ENCODE results near the gene VIPAS39.

Gene VIPAS39

GRCh38 chr14:77475432-77476115 is 18.2 kb upstream of the VIPAS39 start:
- no peak overlapping the region for H2BK12ac ChIP-seq (ENCODE audit: low read length)
- no peak overlapping the region for H3K18ac ChIP-seq (ENCODE audit: low read length)
- peaks cover 3% of the 10 kb centered on the region for H3K9me3 ChIP-seq (ENCODE audit: insufficient read depth, low read depth, low read length)
- no peak overlapping the region for H3K9ac ChIP-seq (ENCODE audit: low read length)
- H3K79me1 ChIP-seq (ENCODE audit: low read length), result no peaks in the 10 kb centered on the region
- no peak overlapping the region for H3K14ac ChIP-seq (ENCODE audit: low read length)
- H3K4me3 ChIP-seq (ENCODE audit: low read depth, low read length), result no peak overlapping the region
- no peak overlapping the region for H3K4me2 ChIP-seq (ENCODE audit: low read length)
- H3K4ac ChIP-seq (ENCODE audit: low read depth, low read length), result no peak overlapping the region
- no peak overlapping the region for H3K27ac ChIP-seq (ENCODE audit: low read depth, low read length)
- H4K91ac ChIP-seq (ENCODE audit: low read depth, low read length), result no peak overlapping the region
- H3K79me2 ChIP-seq (ENCODE audit: control insufficient read depth, insufficient read depth, low read length, poor library complexity), result no peaks in the 10 kb centered on the region
- no peak overlapping the region for H4K12ac ChIP-seq (ENCODE audit: low read depth, low read length)
- no peak overlapping the region for H2AFZ ChIP-seq (ENCODE audit: insufficient read depth, low read length, poor library complexity)
- H2BK5ac ChIP-seq (ENCODE audit: low read depth, low read length, poor library complexity), result no peak overlapping the region
- H3K23ac ChIP-seq (ENCODE audit: low read length), result no peak overlapping the region
- no peak overlapping the region for H2AK5ac ChIP-seq (ENCODE audit: low read length)
- DNase-seq, result no peak
- H3K4me1 ChIP-seq (ENCODE audit: control insufficient read depth in 1 of 2, insufficient read depth in 2 of 2, low read length in 2 of 2), result no peaks in the 10 kb centered on the region
- no peak overlapping the region for H2BK120ac ChIP-seq (ENCODE audit: insufficient read depth, low read length, poor library complexity)
- H3K36me3 ChIP-seq (ENCODE audit: control insufficient read depth in 1 of 2, insufficient read depth in 2 of 2, low read length in 2 of 2), result no peaks in the 10 kb centered on the region
- no peak overlapping the region for H4K8ac ChIP-seq (ENCODE audit: low read depth, low read length)
- H3K27me3 ChIP-seq (ENCODE audit: insufficient read depth, low read length), result no peaks in the 10 kb centered on the region
- WGBS (ENCODE audit: extremely low coverage, insufficient coverage, insufficient read length), result no CpG with 5 or more reads among the region's 35 CpGs

- Histone ChIP-seq H2BK12ac (ENCODE audit: low read length) (no peak overlapping the region), H2BK5ac (ENCODE audit: low read depth, low read length, poor library complexity) (no peak overlapping the region), H3K14ac (ENCODE audit: low read length) (no peak overlapping the region), H3K4me3 (ENCODE audit: low read depth, low read length) (no peak overlapping the region), H3K9ac (ENCODE audit: low read length) (no peak overlapping the region), H2AFZ (ENCODE audit: insufficient read depth, low read length, poor library complexity) (no peak overlapping the region), H3K27ac (ENCODE audit: low read depth, low read length) (no peak overlapping the region), H3K18ac (ENCODE audit: low read length) (no peak overlapping the region), H3K4me1 (ENCODE audit: control insufficient read depth in 1 of 2, insufficient read depth in 2 of 2, low read length in 2 of 2) (no peaks in the 10 kb centered on the region), H4K12ac (ENCODE audit: low read depth, low read length) (no peak overlapping the region), H2BK120ac (ENCODE audit: insufficient read depth, low read length, poor library complexity) (no peak overlapping the region), H3K79me1 (ENCODE audit: low read length) (no peaks in the 10 kb centered on the region), H3K9me3 (ENCODE audit: insufficient read depth, low read depth, low read length) (peaks cover 3% of the 10 kb centered on the region), H3K23ac (ENCODE audit: low read length) (no peak overlapping the region), H3K4ac (ENCODE audit: low read depth, low read length) (no peak overlapping the region), H2AK5ac (ENCODE audit: low read length) (no peak overlapping the region), H4K8ac (ENCODE audit: low read depth, low read length) (no peak overlapping the region), H3K36me3 (ENCODE audit: control insufficient read depth in 1 of 2, insufficient read depth in 2 of 2, low read length in 2 of 2) (peaks cover 0 to under 1% of the 10 kb centered on the region in 2 experiments), H3K4me2 (ENCODE audit: low read length) (no peak overlapping the region), H3K27me3 (ENCODE audit: insufficient read depth, low read length) (no peaks in the 10 kb centered on the region), H3K79me2 (ENCODE audit: control insufficient read depth, insufficient read depth, low read length, poor library complexity) (no peaks in the 10 kb centered on the region), H4K91ac (ENCODE audit: low read depth, low read length) (no peak overlapping the region)
- WGBS (ENCODE audit: extremely low coverage, insufficient coverage, insufficient read length), result no CpG with 5 or more reads among the region's 9 CpGs
- no peak for DNase-seq
Measured at GRCh38 chr14:77474479-77475177, 17.2 kb upstream of the VIPAS39 start.

GRCh38 chr14:77473921-77474320 is 16.5 kb upstream of the VIPAS39 start:
- Histone ChIP-seq H3K36me3 (ENCODE audit: control insufficient read depth in 1 of 2, insufficient read depth in 2 of 2, low read length in 2 of 2) (peaks cover 3 to 8% of the 10 kb centered on the region in 2 experiments), H2BK5ac (ENCODE audit: low read depth, low read length, poor library complexity) (no peak overlapping the region), H2AFZ (ENCODE audit: insufficient read depth, low read length, poor library complexity) (no peak overlapping the region), H3K14ac (ENCODE audit: low read length) (no peak overlapping the region), H4K12ac (ENCODE audit: low read depth, low read length) (no peak overlapping the region), H3K79me1 (ENCODE audit: low read length) (no peaks in the 10 kb centered on the region), H4K8ac (ENCODE audit: low read depth, low read length) (no peak overlapping the region), H3K4me3 (ENCODE audit: low read depth, low read length) (no peak overlapping the region), H3K4me2 (ENCODE audit: low read length) (no peak overlapping the region), H3K18ac (ENCODE audit: low read length) (no peak overlapping the region), H2BK12ac (ENCODE audit: low read length) (no peak overlapping the region), H3K23ac (ENCODE audit: low read length) (no peak overlapping the region), H3K4ac (ENCODE audit: low read depth, low read length) (no peak overlapping the region), H3K27me3 (ENCODE audit: insufficient read depth, low read length) (no peaks in the 10 kb centered on the region), H3K27ac (ENCODE audit: low read depth, low read length) (no peak overlapping the region), H3K9me3 (ENCODE audit: insufficient read depth, low read depth, low read length) (peaks cover 3% of the 10 kb centered on the region), H3K79me2 (ENCODE audit: control insufficient read depth, insufficient read depth, low read length, poor library complexity) (no peaks in the 10 kb centered on the region), H3K4me1 (ENCODE audit: control insufficient read depth in 1 of 2, insufficient read depth in 2 of 2, low read length in 2 of 2) (no peaks in the 10 kb centered on the region), H2AK5ac (ENCODE audit: low read length) (no peak overlapping the region), H4K91ac (ENCODE audit: low read depth, low read length) (no peak overlapping the region), H2BK120ac (ENCODE audit: insufficient read depth, low read length, poor library complexity) (no peak overlapping the region), H3K9ac (ENCODE audit: low read length) (no peak overlapping the region)
- no CpG with 5 or more reads among the region's 5 CpGs for WGBS (ENCODE audit: extremely low coverage, insufficient coverage, insufficient read length)
- DNase-seq, result no peak

GRCh38 chr14:77470224-77470870 is 12.9 kb upstream of the VIPAS39 start:
- Histone ChIP-seq H3K9ac (ENCODE audit: low read length) (no peak overlapping the region), H2BK5ac (ENCODE audit: low read depth, low read length, poor library complexity) (no peak overlapping the region), H2BK120ac (ENCODE audit: insufficient read depth, low read length, poor library complexity) (no peak overlapping the region), H3K27me3 (ENCODE audit: insufficient read depth, low read length) (no peaks in the 10 kb centered on the region), H3K4me2 (ENCODE audit: low read length) (no peak overlapping the region), H3K4ac (ENCODE audit: low read depth, low read length) (no peak overlapping the region), H2AK5ac (ENCODE audit: low read length) (no peak overlapping the region), H3K4me3 (ENCODE audit: low read depth, low read length) (no peak overlapping the region), H4K91ac (ENCODE audit: low read depth, low read length) (no peak overlapping the region), H3K14ac (ENCODE audit: low read length) (no peak overlapping the region), H3K79me1 (ENCODE audit: low read length) (no peaks in the 10 kb centered on the region), H4K12ac (ENCODE audit: low read depth, low read length) (no peak overlapping the region), H3K79me2 (ENCODE audit: control insufficient read depth, insufficient read depth, low read length, poor library complexity) (no peaks in the 10 kb centered on the region), H2BK12ac (ENCODE audit: low read length) (no peak overlapping the region), H4K8ac (ENCODE audit: low read depth, low read length) (no peak overlapping the region), H3K4me1 (ENCODE audit: control insufficient read depth in 1 of 2, insufficient read depth in 2 of 2, low read length in 2 of 2) (no peaks in the 10 kb centered on the region), H3K36me3 (ENCODE audit: control insufficient read depth in 1 of 2, insufficient read depth in 2 of 2, low read length in 2 of 2) (peaks cover 22 to 34% of the 10 kb centered on the region in 2 experiments), H3K27ac (ENCODE audit: low read depth, low read length) (no peak overlapping the region), H2AFZ (ENCODE audit: insufficient read depth, low read length, poor library complexity) (no peak overlapping the region), H3K23ac (ENCODE audit: low read length) (no peak overlapping the region), H3K18ac (ENCODE audit: low read length) (no peak overlapping the region), H3K9me3 (ENCODE audit: insufficient read depth, low read depth, low read length) (no peaks in the 10 kb centered on the region)
- WGBS (ENCODE audit: extremely low coverage, insufficient coverage, insufficient read length), result no CpG with 5 or more reads among the region's 5 CpGs
- peak in 1 of 2 donors; percentile 67 for DNase-seq
